HG03139 (cell line): ENCODE results near the gene SCARF1.

Source experiments
- ATAC-seq: cut with Tn5 transposase; IDR thresholded peaks from one replicate; pipeline ENCODE4 v1.9.1; 2021; ENCODE audit not compliant: unreplicated experiment

SCARF1 gene

DNA sequence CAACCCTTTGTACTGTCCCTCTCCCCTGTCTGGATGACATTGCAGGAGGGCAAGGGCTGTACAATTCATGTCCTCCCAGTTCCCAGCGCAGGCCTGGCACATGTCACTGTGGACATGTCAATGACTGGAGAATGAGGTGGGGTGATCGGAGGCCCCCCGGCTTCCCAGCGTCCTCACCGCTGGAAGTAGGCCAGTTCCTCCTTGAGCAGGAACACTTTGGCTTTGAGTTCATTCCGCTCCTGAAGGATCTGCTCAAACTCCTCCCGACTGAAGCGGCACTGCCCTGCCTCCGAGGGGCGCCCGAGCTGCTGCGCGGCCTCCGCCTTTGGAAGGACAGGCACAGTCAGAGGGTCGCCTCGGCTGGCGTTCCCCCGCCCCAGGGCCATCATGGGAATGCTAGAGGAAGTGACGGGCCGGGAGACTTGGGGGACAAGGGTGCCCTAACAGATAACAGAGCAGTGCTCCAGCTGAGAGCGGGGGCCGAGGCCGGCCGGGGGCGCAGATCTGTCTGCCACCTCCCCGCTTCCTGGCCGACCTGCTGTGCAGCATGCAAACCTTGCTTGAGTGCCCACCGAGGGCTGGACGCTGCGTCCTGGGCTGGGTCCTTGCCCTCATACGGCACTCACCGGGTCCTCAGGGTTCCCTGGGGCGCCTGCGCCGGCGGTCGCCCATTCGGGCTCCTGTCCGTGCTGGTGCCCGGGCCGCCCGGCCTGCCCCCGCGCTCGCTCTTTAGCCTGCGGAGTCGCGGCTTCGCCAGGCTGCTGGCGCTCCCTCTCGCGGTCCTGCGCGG is 2.8 kb upstream of the SCARF1 start:
- ATAC-seq = peak; percentile 43

DNA sequence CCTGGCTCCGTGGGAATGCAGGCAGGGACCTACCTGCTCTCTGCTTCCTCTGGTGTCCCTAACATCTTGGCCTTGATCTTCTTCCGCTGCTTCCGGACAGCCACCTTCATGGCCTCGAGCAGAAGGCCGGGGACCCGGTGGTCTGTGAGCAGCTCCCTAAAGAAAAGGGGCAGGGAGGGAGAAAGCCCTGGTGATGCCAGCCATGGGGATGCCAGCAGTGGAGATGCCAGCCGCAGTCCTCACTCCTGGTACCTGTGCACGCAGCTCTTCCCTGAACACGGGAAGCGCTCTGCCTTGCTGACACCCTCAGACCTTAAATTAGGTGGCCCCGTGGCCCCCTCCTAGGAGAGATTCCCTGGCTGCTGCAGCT is 2.3 kb upstream of the SCARF1 start:
- no peak for ATAC-seq

GRCh38 chr17:1646199-1646875 is 805 bp upstream of the SCARF1 start:
- no peak for ATAC-seq

DNA sequence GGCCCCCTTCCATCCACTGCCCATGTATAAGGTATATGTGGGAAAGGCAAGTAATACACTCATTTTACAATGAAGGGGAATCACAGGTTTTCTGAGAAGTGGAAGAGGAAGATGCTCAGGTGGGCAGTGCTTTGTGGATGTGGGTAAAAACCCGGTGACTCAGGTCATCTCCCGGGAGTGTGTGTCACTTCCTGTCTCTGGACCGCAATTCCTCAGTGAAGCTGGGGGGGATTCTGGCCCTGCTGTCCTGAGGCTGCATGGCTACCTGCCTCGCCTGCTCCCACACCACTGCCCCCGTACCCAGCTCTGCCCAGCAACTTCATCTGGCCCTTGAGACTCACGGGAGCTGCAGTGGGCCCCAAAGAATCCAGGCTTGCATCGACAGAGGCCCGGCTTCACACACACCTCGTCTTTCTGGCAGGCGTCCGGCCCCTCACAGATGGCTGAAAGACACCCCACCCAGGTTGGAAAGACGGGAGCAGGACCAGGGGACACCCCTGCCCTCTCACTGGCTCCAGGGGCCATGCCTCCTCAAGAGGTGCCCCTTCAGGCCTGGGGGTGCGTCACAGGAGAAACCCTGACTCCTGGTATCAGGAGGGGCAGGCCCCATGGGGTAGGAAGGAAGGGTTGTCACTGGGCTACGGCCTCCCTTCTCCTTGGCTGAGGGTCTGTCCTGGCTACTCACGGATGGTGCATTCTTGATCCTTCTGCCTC is 882 bp downstream of the SCARF1 start:
- no peak for ATAC-seq

DNA sequence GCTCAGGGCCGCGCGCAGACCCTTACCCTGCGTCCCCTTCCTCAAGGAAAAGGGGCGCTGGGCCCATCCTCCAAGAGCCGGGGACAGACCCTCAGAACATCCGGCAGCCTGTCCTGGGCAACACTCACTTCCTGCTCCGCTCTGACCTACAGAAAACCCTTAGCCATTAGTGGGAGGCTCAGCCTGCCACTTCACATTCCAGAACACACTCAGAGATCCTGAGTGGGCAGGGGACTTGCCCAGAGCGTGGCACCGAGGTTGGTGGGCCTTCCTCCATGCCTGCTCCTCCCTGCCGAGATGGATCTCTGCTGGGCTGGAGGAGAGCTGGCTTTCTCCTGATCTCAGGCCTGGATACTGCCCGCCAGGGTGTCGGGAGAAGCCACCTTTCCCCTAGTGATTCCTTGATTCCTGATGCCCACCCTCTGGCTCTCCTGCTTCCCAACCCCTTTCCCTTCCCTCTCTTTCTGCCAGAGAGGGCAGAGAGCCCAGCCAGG is 1.5 kb downstream of the SCARF1 start:
- no peak for ATAC-seq

DNA sequence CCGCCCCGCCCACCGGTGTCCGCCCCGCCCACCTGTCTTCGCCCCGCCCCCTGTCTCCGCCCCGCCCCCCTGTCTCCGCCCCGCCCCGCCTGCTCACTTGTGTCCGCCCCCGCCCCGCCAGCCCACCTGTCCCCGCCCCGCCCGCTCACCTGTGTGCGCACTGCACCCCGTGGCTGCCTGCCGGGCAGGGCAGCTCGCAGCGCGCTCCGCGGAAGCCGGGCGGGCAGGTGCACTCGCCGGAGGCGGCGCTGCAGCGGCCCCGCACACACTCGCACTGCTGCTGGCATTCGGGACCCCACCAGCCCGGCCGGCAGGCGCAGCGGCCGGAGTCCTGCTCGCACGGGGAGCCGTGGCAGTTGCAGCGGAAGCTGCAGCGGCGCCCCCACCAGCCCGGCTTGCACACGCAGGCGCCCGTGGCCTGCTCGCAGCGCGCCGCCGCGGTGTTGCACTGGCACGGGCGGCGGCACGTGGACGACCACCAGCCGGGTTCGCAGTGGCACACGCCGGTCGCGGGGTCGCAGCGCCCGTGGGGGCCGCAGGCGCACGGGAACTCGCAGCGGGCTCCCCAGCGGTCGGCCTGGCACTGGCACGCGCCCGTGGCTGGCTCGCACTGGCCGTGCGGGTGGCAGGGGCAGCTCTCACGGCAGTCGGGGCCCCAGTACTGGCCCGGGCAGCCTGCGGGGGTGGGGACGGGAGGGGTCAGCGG is 2.1 kb downstream of the SCARF1 start:
- no peak for ATAC-seq

- ATAC-seq = no peak
These were observed 4.5 kb downstream of the SCARF1 start for GRCh38 chr17:1641065-1641403.

GRCh38 chr17:1640329-1641064 is 5.0 kb downstream of the SCARF1 start:
- no peak for ATAC-seq

DNA sequence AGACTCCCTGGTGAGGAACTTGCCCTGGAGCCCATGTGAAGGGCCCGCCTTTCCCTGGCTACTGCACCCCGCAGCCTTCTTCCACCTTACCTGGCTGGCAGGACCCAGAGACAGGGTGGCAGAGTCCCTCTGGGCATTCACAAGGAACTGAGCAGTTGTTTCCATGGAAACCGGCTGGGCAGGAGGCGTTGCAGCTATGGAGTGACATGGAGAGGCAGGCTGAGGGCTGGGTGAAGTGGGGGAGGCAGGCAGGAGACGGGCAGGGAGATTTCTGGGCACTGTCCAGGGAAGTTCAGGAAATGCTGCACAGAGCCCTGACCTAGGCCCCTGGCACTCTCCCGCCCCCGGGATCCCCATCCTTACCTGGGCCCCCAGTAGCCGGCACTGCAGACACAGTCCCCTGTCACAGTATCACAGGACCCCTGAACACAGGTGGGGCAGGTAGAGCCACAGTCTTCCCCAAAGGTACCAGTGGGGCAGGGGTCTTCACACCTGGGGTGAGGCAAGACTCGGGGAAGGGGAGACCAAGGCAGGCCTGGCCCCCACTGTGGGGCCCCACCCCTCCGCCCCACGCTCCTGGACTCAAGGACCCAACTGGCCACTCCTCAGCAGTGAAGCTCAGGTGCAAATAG is 5.9 kb downstream of the SCARF1 start:
- no peak for ATAC-seq

DNA sequence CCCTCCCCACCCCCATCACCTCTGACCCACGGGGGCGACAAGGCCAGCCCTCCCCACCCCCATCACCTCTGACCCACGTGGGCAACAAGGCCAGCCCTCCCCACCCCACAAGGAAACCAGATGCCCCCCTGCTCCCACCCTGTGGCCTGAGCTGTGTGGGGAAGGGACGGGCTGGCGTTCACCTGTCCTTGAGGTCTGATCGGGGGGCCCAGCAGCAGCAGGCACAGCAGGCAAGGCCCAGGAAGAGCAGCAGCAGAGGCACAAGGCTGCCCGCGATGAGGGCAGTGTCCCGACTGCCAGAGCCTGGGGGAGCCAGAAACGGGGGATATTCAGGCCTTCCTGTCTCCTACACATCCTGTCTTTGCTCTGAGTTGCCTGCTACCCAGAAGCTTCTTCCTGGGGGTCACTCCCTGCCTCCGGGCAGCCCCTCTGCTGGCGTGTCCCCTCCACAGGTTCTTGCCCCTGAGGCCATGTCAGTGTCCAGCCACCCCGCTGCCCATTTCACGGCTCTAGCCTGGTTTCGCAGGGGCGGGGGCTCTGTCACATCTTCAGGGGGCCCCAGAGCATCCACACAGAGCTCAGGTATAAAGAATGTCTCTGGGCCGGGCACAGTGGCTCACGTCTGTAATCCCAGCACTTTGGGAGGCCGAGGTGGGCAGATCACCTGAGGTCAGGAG is 6.8 kb downstream of the SCARF1 start:
- ATAC-seq = no peak

DNA sequence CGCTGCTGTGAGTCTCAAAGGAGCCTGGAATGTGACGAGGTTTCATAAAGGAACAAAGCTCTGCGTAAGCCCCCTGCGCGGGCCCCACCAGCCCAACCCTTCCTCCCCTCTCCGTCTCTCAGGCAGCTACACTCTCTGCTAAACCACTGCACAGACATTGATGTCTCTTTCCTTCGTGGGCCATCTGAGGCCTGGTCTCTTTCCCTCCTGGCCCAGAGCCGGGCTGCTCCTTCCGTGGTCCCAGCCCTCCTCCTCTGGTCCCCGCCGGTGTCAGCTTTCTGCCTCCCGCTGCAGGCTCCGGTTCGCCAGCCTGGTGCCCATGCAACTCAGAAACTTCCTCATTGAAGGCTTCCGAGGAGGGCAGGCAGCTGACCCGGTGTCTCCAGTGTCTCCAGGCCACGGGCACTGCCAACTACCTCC is 7.4 kb downstream of the SCARF1 start:
- no peak for ATAC-seq

- ATAC-seq = no peak
These were observed 8.7 kb downstream of the SCARF1 start for GRCh38 chr17:1636732-1637285.

GRCh38 chr17:1635675-1636465 is 9.7 kb downstream of the SCARF1 start:
- ATAC-seq = no peak

DNA sequence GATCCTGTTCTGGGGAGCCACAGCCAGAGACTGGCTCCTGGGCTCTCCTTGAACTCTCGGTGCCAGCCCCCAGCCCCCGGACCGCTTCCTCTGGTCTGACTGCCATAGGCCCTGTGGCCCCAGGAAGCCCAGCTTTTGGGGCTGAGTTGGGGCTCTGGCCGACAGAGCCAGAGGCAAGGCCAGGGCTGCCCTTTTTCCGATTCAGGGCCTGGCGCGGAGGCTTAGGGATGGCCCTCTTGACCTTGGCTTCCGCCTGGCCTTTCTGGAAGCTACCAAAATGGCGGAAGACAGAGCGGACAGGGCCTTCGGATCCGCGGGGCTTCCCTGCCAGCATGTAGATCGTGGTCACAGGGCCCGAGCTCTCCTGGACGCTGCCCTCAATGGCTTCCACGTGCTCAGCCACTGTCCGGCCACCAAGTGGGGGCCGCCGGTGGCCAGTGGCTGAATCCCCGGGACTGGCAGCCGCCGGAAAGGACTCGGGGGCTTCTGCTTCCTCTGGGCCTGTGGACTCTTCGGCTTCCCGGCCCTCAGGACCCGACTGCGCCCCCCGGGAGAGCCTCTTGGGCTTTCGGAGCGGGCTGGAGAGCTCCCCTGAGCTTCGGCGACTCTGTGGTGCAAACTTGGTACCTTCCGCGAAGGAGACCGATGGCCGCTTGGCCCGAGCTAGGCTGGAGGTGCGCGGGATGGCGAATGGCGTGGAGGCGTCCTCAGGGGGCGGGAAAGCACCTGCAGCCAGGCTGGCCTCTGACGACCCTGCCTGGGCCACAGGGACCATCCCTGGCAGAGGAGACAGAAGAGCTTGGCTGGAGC is 10.5 kb downstream of the SCARF1 start:
- no peak for ATAC-seq

DNA sequence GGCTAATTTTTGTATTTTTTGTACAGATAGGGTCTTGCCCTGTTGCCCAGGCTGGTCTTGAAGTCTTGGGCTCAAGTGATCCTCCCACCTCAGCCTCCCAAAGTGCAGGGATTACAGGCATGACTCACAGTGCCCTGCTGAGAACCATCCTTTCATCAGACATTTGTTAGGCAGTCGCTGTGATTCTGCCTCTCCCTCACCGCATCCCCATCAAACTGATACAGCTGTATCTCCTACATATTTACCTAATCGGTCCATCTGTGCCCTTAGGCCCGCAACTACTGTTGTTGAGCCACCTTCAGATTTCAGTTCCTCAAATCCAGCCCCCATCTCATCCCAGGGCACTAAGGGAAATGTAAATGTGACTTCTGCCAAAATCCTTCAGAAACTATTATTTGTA is 14.9 kb downstream of the SCARF1 start:
- ATAC-seq = no peak

DNA sequence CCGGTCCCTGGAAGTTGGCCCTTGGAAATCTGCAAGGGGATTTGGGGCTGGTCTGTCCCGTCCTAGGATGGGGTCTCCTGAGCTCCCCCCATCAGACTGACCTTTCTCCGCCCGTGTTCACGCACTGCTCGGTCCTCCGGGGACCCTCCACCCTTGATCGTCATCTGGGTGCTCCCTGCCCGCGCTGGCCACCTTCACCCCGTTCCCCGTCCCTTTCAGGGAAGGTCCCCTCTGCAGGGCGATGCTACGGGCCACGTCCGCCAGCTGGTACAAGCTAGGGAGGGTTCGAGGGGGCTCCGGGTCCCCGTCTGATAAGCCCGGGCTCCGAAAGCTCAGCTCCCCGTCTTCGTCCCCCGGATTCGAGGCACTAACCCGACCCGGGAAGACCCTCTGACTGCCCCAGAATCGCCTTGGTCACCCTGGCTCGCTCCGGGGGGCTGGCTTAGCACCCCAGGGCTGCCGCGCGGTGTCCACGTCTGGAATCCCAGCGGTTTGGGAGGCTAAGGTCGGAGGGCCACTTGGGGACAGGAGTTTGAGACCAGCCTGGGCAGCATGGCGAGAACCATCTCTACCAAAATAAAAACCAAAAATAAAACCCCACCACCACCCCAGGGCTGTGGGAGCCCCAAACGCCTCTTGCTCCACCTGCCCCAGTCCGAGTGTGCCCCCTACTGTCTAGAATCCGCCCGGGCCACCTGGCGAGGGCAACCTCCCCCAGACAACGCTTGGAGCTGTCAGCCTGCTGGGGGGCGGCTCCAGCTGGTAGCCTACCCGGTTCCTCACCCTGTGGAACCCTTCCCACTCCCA is 15.8 kb downstream of the SCARF1 start:
- no peak for ATAC-seq
